Thyroid gland (tissue), 4 donors: Measurements from ENCODE around the gene CRISPLD2.

ENCODE experiments used
- POLR2A ChIP-seq, 2 donors: fragments of 450-650 bp; IDR thresholded peaks; one replicate each; pipeline ENCODE4 v1.6.1; 2017; ENCODE audit warnings: antibody characterized with exemption in 2 of 2, mild to moderate bottlenecking in 2 of 2, moderate library complexity in 1 of 2
- TF ChIP-seq, protein P1 (sequence below), 6 experiments: fragments of 200-600 bp in 3 of 6; fragments of 450-650 bp in 3 of 6; sonication (generic) in 3 of 6; IDR thresholded peaks; one replicate each; pipeline ENCODE4 v1.5.1; 2016 to 2019; ENCODE audit warnings: antibody characterized with exemption in 6 of 6, mild to moderate bottlenecking in 2 of 6, inconsistent platforms in 1 of 6, moderate library complexity in 1 of 6

DNA sequence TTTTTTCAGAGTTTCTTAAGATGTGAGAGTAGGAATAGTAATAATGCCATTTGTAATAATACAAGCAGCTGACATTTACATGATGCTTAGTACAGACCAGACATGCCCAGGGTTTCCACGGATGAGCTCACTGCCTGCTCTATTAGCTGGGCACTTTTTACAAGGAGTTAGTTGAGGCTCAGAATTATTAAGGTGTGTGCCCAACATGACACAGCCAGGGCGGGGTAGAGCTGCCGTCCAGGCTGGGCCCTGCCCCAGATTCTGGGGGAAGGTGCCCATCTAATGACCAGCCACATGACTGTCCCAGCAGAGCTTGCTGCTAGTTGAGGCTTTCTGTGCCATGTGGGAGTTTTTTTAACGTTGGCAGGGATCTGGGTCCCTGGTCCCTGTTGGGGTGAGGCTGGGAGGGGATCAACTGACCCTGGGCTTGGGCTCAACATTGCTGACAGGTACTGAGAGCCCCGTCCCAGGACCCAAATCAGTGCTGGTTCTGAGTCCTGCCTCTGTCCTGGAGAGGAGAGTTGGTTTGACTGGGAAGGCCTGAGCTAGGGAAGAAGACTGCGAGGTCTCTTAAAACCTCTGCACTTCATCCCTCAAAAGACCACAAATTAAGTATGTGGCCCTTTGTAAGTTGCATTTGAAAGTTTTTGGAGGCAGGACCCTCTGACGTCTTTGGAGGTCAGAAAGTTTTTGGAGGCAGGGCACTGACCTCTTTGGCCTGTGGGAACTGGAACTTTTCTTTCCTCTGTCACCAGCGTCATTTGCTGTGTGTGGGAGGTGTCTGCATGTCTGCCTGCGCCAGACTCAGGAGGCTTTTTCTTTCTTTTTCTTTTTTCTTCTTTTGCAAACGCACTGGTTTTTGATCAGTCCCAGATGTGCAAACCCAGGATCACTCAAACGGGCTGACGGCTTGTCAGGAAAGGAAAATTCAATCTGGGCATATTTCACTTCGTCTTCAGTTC lies 2.2 kb downstream of the CRISPLD2 start:
- TF ChIP-seq, protein P1, sequence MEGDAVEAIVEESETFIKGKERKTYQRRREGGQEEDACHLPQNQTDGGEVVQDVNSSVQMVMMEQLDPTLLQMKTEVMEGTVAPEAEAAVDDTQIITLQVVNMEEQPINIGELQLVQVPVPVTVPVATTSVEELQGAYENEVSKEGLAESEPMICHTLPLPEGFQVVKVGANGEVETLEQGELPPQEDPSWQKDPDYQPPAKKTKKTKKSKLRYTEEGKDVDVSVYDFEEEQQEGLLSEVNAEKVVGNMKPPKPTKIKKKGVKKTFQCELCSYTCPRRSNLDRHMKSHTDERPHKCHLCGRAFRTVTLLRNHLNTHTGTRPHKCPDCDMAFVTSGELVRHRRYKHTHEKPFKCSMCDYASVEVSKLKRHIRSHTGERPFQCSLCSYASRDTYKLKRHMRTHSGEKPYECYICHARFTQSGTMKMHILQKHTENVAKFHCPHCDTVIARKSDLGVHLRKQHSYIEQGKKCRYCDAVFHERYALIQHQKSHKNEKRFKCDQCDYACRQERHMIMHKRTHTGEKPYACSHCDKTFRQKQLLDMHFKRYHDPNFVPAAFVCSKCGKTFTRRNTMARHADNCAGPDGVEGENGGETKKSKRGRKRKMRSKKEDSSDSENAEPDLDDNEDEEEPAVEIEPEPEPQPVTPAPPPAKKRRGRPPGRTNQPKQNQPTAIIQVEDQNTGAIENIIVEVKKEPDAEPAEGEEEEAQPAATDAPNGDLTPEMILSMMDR (IDR thresholded peaks at IDR 0.05), result no peak
- no peak for TF ChIP-seq POLR2A (IDR thresholded peaks at IDR 0.05)
